GOT3 (cell line): ENCODE results near the gene CSRP1.
A peak's percentile ranks its signal among the peaks of the same experiment; 100 is the strongest.
"Not testable (repeated sequence)": the region's sequence is repeated elsewhere in the genome, so short reads cannot be mapped to it uniquely, and the experiment has no call there.

Experiments used
- DNase-seq: peaks from one replicate; lab custom pipeline; 2025; ENCODE audit warnings: mixed read lengths; lab: John Stamatoyannopoulos, UW

CSRP1 gene

GRCh38 chr1:201496296-201496690 lies 10.6 kb downstream of the CSRP1 start:
- DNase-seq, result no peak

GRCh38 chr1:201495551-201496295 lies 11.2 kb downstream of the CSRP1 start:
- no peak for DNase-seq

GRCh38 chr1:201493757-201494617 lies 12.9 kb downstream of the CSRP1 start:
- no peak for DNase-seq

- not testable (repeated sequence) for DNase-seq
Observed at GRCh38 chr1:201493026-201493656, 13.8 kb downstream of the CSRP1 start.

GRCh38 chr1:201491896-201492511 lies 14.9 kb downstream of the CSRP1 start:
- no peak for DNase-seq

- DNase-seq, result no peak
Observed at GRCh38 chr1:201490708-201491131, 16.2 kb downstream of the CSRP1 start.

- DNase-seq, result no peak
Observed at GRCh38 chr1:201489643-201490261, 17.2 kb downstream of the CSRP1 start.

- DNase-seq, result peak; percentile 99
Observed at GRCh38 chr1:201488830-201489589, 17.9 kb downstream of the CSRP1 start.

GRCh38 chr1:201487742-201488141 lies 19.2 kb downstream of the CSRP1 start:
- no peak for DNase-seq

- no peak for DNase-seq
Observed at GRCh38 chr1:201486187-201486586, 20.7 kb downstream of the CSRP1 start.

GRCh38 chr1:201485184-201485774 lies 21.6 kb downstream of the CSRP1 start:
- DNase-seq, result no peak

GRCh38 chr1:201483373-201483949 lies 23.5 kb downstream of the CSRP1 start:
- no peak for DNase-seq

- DNase-seq, result no peak
Observed at GRCh38 chr1:201482755-201483154, 24.2 kb downstream of the CSRP1 start.

- DNase-seq, result peak; percentile 95
Observed at GRCh38 chr1:201481761-201482493, 25.0 kb downstream of the CSRP1 start.

- DNase-seq, result no peak
Observed at GRCh38 chr1:201481004-201481380, 25.9 kb downstream of the CSRP1 start.

GRCh38 chr1:201480231-201481003 lies 26.5 kb downstream of the CSRP1 start:
- peak; percentile 79 for DNase-seq

GRCh38 chr1:201479201-201479730 lies 27.7 kb downstream of the CSRP1 start:
- DNase-seq, result no peak

- DNase-seq, result not testable (repeated sequence)
Observed at GRCh38 chr1:201478666-201479065, 28.3 kb downstream of the CSRP1 start.
